Esophagus squamous epithelium (tissue), 5 donors: Measurements from ENCODE around the gene PDRG1. TPM values are rescaled to one million over a fixed set of nuclear protein-coding genes. Genes with fewer than 3 reads are reported as not detected.
A peak's percentile ranks its signal among the peaks of the same experiment; 100 is the strongest.
"Not testable (repeated sequence)": the region's sequence is repeated elsewhere in the genome, so short reads cannot be mapped to it uniquely, and the experiment has no call there.

Experiments used
- DNase-seq: peaks from one replicate; lab custom pipeline; 2025; lab: John Stamatoyannopoulos, UW
- H3K27ac ChIP-seq, 4 donors: fragments of 200-600 bp; sonication (generic); one replicate each; pipeline ENCODE4 v1.5.1; 2016 to 2019; ENCODE audit warnings: mild to moderate bottlenecking in 1 of 4
- H3K27me3 ChIP-seq, 4 donors: fragments of 200-600 bp; sonication (generic); 1 replicate in 3 of 4; 2 replicates in 1 of 4; pipeline versions ENCODE4 v1.5.1 to v1.6.0; 2017 to 2021; ENCODE audit warnings: antibody characterized with exemption in 1 of 4
- H3K36me3 ChIP-seq, 3 donors: fragments of 200-600 bp; sonication (generic); one replicate each; pipeline ENCODE4 v1.5.1; 2016 to 2019
- H3K4me1 ChIP-seq, 3 donors: fragments of 200-600 bp; sonication (generic); one replicate each; pipeline ENCODE4 v1.5.1; 2017 to 2019
- H3K4me3 ChIP-seq, 4 donors: fragments of 200-600 bp; sonication (generic); 1 replicate in 3 of 4; 2 replicates in 1 of 4; pipeline ENCODE4 v1.5.1; 2016 to 2019; ENCODE audit warnings: mild to moderate bottlenecking in 2 of 4, moderate library complexity in 1 of 4
- H3K9me3 ChIP-seq, 3 donors: fragments of 200-600 bp; sonication (generic); one replicate each; pipeline ENCODE4 v1.5.1; 2016 to 2019
- POLR2A ChIP-seq, 4 donors: fragments of 450-650 bp; IDR thresholded peaks; one replicate each; pipeline ENCODE4 v1.6.1; 2017; ENCODE audit warnings: antibody characterized with exemption in 4 of 4, mild to moderate bottlenecking in 4 of 4, moderate library complexity in 3 of 4
- WGBS, 2 donors: methylation state at CpG; one replicate each; pipeline ENCODE4 v1.1.5; 2018; 5-methylcytosine and 5-hydroxymethylcytosine counted together
- intact Hi-C: fragments of 100-400 bp; cut with DNase I; formaldehyde crosslinking; loops from one replicate; pipeline ENCODE4 v1.15.0; 2022
- total RNA-seq, 4 donors: library from RNA; depleted of rRNA; stranded (reverse); fragments of >200 nt; gene quantifications; one replicate each; pipeline ENCODE4 v1.1.0, GENCODE V29; 2016
- TF ChIP-seq, protein P1 (sequence below), 6 experiments: fragments of 450-650 bp in 4 of 6; fragments of 200-600 bp in 2 of 6; sonication (generic) in 2 of 6; IDR thresholded peaks; one replicate each; pipeline ENCODE4 v1.5.1; 2016 to 2019; ENCODE audit warnings: antibody characterized with exemption in 6 of 6, mild to moderate bottlenecking in 4 of 6, moderate library complexity in 4 of 6
- donor health status: DM: yes; HTN: yes; CAD: no.

PDRG1 gene
- total RNA-seq, 4 donors from 2014 or later, result 6.6 to 14.8 (median 11.1) TPM

DNA sequence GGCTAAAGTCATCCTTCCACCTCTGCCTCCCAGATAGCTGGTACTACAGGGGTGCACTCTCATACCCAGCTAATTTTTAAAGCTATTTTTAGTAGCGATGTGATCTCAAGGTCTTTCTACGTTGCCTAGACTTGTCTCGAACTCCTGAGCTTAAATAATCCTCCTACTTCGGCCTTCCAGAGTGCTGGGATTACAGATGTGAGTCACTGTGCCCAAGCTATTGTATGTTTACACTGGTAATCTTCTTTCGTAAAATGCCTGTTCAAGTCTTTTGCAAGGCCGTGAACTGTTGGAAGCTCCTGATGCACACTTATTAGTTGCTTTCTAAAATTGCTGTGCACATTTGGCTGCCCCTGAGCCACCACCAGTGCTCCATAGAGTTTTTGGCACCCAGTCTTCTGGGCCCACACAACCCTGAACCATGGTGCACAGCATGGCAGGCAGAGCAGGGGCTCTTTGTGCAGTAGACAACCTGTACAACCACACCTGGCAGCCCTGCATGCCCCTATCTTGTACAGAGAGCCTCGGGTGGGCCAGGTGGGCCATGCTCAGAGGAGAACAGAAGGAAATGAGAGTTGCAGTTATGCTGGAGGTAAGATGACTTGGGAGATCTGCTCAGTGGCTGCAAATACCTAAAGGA is 33.3 kb downstream of the PDRG1 start:
- Histone ChIP-seq H3K4me3 (no peak overlapping the region), H3K36me3 (no peaks in the 10 kb centered on the region), H3K4me1 (peaks cover 5 to 59% (median 10%) of the 10 kb centered on the region in 3 donors), H3K27ac (peak overlapping the region in 2 of 4 donors; percentile 36 to 59), H3K9me3 (no peaks in the 10 kb centered on the region), H3K27me3 (peaks cover 0 to 5% (median 0%) of the 10 kb centered on the region in 4 donors)
- DNase-seq, result no peak
- 31 to 54% methylated on average over 6 to 7 of the region's 7 CpGs for WGBS, 2 donors
- TF ChIP-seq POLR2A (IDR thresholded peaks at IDR 0.05), result no peak
- TF ChIP-seq, protein P1, sequence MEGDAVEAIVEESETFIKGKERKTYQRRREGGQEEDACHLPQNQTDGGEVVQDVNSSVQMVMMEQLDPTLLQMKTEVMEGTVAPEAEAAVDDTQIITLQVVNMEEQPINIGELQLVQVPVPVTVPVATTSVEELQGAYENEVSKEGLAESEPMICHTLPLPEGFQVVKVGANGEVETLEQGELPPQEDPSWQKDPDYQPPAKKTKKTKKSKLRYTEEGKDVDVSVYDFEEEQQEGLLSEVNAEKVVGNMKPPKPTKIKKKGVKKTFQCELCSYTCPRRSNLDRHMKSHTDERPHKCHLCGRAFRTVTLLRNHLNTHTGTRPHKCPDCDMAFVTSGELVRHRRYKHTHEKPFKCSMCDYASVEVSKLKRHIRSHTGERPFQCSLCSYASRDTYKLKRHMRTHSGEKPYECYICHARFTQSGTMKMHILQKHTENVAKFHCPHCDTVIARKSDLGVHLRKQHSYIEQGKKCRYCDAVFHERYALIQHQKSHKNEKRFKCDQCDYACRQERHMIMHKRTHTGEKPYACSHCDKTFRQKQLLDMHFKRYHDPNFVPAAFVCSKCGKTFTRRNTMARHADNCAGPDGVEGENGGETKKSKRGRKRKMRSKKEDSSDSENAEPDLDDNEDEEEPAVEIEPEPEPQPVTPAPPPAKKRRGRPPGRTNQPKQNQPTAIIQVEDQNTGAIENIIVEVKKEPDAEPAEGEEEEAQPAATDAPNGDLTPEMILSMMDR (IDR thresholded peaks at IDR 0.05), result no peak
- intact Hi-C loops, result no loop called here

DNA sequence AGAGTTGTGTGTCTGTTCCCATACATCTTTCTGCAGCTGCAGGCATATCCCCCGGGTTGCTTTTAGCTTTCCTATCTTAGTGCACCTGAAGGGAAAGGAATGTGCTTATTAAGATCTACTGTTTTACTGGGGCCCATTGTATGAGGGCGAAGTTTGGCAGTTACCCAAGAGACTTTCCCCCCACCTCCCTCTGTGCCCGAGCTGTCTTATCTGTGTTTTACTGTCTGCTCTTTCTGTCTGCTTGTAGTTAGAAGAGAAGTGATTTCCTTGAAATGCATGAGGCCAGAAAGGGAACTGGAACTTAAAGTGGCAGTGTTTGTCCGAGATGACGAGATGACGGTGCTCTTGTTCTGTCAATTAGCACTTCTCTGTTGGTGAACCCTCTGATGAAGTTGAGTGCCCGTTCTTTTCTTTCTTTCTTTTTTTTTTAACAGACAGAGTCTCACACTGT is 33.9 kb downstream of the PDRG1 start:
- 20 to 30% methylated on average over 7 of the region's 7 CpGs for WGBS, 2 donors
- H3K27ac ChIP-seq, result peak overlapping the region in 2 of 4 donors; percentile 36 to 59
- intact Hi-C loops, H3K9me3 ChIP-seq, H3K4me3 ChIP-seq, H3K36me3 ChIP-seq, DNase-seq, H3K27me3 ChIP-seq: not testable (repeated sequence)
- H3K4me1 ChIP-seq, result peaks cover 5 to 59% (median 10%) of the 10 kb centered on the region in 3 donors

DNA sequence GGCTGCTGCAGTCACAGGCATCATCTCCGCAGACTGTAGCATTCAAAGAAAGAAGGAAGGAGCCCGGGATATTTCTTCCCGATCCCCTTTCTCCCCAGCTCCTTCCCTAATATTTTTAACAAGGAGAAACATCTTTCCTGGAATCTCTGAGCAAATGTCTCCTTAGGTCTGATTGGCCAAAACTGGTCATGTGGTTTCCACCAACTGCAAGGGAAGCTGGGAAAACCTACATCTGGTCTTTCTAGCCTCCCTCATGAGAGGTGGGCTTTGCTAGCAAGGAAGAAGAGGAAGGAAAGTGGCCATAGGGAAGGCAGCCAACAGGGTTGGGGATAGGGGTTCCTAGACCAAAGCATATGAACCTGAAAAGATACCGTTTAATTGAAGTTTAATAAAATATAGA is 35.1 kb downstream of the PDRG1 start:
- WGBS, 2 donors, result 83 to 96% methylated on average over 4 of the region's 4 CpGs
- Histone ChIP-seq H3K9me3 (no peaks in the 10 kb centered on the region), H3K27me3 (no peaks in the 10 kb centered on the region), H3K4me1 (peaks cover 5 to 59% (median 10%) of the 10 kb centered on the region in 3 donors), H3K4me3 (no peak overlapping the region), H3K36me3 (no peaks in the 10 kb centered on the region), H3K27ac (no peak overlapping the region)
- TF ChIP-seq POLR2A (IDR thresholded peaks at IDR 0.05), result no peak
- TF ChIP-seq, protein P1 (IDR thresholded peaks at IDR 0.05), result no peak
- DNase-seq, result no peak
- intact Hi-C loops, result no loop called here

DNA sequence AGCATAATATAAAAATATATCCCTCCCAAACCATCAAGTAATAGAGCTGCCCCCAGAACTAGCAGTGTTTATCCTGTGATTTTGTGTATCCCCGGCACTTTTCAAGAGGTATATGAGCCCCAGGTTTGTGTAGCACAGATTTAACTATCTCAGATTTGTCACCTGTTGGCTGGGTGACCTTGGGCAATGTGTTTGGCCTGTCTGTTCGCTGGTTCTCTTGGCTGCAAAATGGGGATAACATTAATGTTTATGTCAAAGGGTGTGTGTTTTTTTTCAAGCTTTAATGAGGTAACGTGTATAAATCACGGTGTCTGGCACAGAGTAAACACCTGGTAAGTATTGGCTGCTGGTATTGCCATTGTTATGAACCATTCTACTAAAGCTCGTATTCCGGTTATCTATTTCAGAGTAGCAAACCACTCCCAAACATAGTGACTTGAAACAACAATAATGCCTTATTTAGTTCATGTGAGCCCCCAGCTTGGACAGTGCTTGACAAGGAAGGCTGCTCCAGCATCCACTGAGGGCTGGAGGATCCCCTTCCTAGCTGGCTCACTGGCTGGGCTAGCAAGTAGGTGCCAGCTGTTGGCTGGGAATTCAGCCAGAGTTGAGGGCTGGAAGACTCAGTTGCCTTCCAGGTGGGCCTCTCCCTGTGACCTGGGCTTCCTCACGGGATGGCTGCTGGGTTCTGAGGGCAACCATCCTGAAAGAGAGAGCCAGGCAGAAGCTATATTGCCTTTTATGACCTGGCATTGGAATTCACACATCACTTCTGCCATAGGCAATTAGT is 36.2 kb downstream of the PDRG1 start:
- Histone ChIP-seq H3K4me1 (peaks cover 5 to 59% (median 10%) of the 10 kb centered on the region in 3 donors), H3K36me3 (no peaks in the 10 kb centered on the region), H3K4me3 (no peak overlapping the region), H3K9me3 (no peaks in the 10 kb centered on the region), H3K27me3 (no peaks in the 10 kb centered on the region), H3K27ac (peak overlapping the region in 3 of 4 donors; percentile 32 to 57 (median 49))
- 70 to 74% methylated on average over 7 of the region's 7 CpGs for WGBS, 2 donors
- no peak for DNase-seq
- intact Hi-C loops, result no loop called here
- TF ChIP-seq, protein P1 (IDR thresholded peaks at IDR 0.05), result no peak
- no peak for TF ChIP-seq POLR2A (IDR thresholded peaks at IDR 0.05)

DNA sequence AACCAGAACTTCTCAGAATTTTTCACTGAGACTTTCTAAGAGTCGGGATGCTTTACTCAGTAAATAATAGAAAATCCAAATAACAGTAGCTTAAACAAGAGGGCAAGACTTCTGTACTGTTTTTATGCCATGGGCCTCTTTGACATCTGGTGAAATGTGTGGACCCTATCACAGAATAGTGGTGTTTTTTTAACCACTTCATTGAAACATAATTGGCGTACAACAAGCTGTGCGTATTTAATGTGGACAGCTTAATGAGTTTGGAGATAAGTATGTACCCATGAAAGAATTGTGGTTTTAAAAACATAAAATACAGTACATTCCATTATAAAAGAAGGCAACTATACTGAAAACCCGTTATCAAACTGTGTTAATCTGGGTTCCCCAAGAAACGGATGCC is 37.7 kb downstream of the PDRG1 start:
- Histone ChIP-seq H3K9me3 (no peaks in the 10 kb centered on the region), H3K4me1 (peaks cover 5 to 44% (median 9%) of the 10 kb centered on the region in 3 donors), H3K36me3 (no peaks in the 10 kb centered on the region), H3K27me3 (no peaks in the 10 kb centered on the region), H3K27ac (peak overlapping the region in 3 of 4 donors; percentile 32 to 57 (median 49)), H3K4me3 (no peak overlapping the region)
- intact Hi-C loops, result no loop called here
- TF ChIP-seq, protein P1 (IDR thresholded peaks at IDR 0.05), result no peak
- no peak for TF ChIP-seq POLR2A (IDR thresholded peaks at IDR 0.05)
- WGBS, 2 donors, result 80 to 82% methylated on average over 5 of the region's 5 CpGs
- DNase-seq, result no peak
